T-cell (primary cell): ENCODE measurements around the gene CCNE1. TPM values are rescaled to one million over a fixed set of nuclear protein-coding genes. Genes with fewer than 3 reads are reported as not detected.
"Not testable (repeated sequence)": the region's sequence is repeated elsewhere in the genome, so short reads cannot be mapped to it uniquely, and the experiment has no call there.

Experiments used
- ATAC-seq, 4 experiments: fragments of 200-7000 bp in 3 of 4; fragments of 150-1000 bp in 1 of 4; cut with Tn5 transposase; replicated peaks in 1 of 4; 1 replicate in 3 of 4; 2 replicates in 1 of 4; pipeline ENCODE4 v1.10.0; 2021; ENCODE audit warnings: moderate library complexity in 3 of 4, mild to moderate bottlenecking in 2 of 4, moderate number of reproducible peaks in 1 of 4
- CTCF ChIA-PET, 2 donors: fragments of 300-600 bp; sonication (Branson Sonifier 250); formaldehyde crosslinking; loops; one replicate each; lab custom pipeline; 2022; ENCODE audit warnings: antibody characterized with exemption in 2 of 2; lab: Charles Lee
- POLR2A ChIA-PET, 2 donors: fragments of 300-600 bp; sonication (Branson Sonifier 250); formaldehyde crosslinking; loops; one replicate each; lab custom pipeline; 2022; ENCODE audit warnings: antibody characterized with exemption in 2 of 2; lab: Charles Lee
- DNase-seq, 35 experiments: peaks; one replicate each; pipeline versions ENCODE4 v3.0.0 to v3.0.0-alpha.2; 2013 to 2023
- H3K27ac ChIP-seq: one replicate; pipeline ENCODE4 v1.5.1; 2013; ENCODE audit warnings: low read length
- H3K27me3 ChIP-seq, 2 experiments: replicated peaks in 1 of 2; 1 replicate in 1 of 2; 2 replicates in 1 of 2; pipeline versions ENCODE4 v1.6.1 to v1.7.0; 2013; ENCODE audit warnings: low read length in 1 of 2, mixed read lengths in 1 of 2; ENCODE audit not compliant: control insufficient read depth in 2 of 2, insufficient read depth in 2 of 2; ENCODE audit errors: extremely low read depth in 1 of 2
- H3K36me3 ChIP-seq, 2 donors: 1 replicate in 1 of 2; 2 replicates in 1 of 2; pipeline versions ENCODE4 v1.6.1 to v1.7.0; 2013; ENCODE audit warnings: low read length in 1 of 2; ENCODE audit not compliant: control insufficient read depth in 2 of 2, insufficient read depth in 1 of 2; ENCODE audit errors: extremely low read depth in 1 of 2
- H3K4me1 ChIP-seq, 2 experiments: 1 replicate in 1 of 2; 2 replicates in 1 of 2; pipeline versions ENCODE4 v1.6.1 to v1.7.0; 2013; ENCODE audit warnings: low read length in 2 of 2, mixed read lengths in 1 of 2; ENCODE audit not compliant: insufficient read depth in 2 of 2, control insufficient read depth in 1 of 2; ENCODE audit errors: extremely low read depth in 1 of 2
- H3K4me3 ChIP-seq, 2 donors: 1 replicate in 1 of 2; 2 replicates in 1 of 2; pipeline versions ENCODE4 v1.5.1 to v1.7.0; 2013; ENCODE audit warnings: mild to moderate bottlenecking in 2 of 2, low read length in 1 of 2, moderate library complexity in 1 of 2; ENCODE audit not compliant: control insufficient read depth in 1 of 2; ENCODE audit errors: extremely low read depth in 1 of 2
- H3K9me3 ChIP-seq: 2 replicates; pipeline ENCODE4 v1.7.0; 2013
- H3K27ac Mint-ChIP-seq, 2 donors: one replicate each; pipeline ENCODE4 v1.8.0; 2020 to 2021; ENCODE audit warnings: mild to moderate bottlenecking in 2 of 2, mixed read lengths in 2 of 2
- H3K27me3 Mint-ChIP-seq, 2 donors: one replicate each; pipeline ENCODE4 v1.8.0; 2021 to 2022; ENCODE audit warnings: mixed read lengths in 2 of 2
- H3K36me3 Mint-ChIP-seq: one replicate; pipeline ENCODE4 v1.8.0; 2021; ENCODE audit warnings: mixed read lengths
- H3K4me1 Mint-ChIP-seq, 3 donors: one replicate each; pipeline ENCODE4 v1.8.0; 2020 to 2022; ENCODE audit warnings: mixed read lengths in 3 of 3, mild to moderate bottlenecking in 1 of 3
- H3K4me3 Mint-ChIP-seq, 3 donors: one replicate each; pipeline ENCODE4 v1.8.0; 2020 to 2022; ENCODE audit warnings: mild to moderate bottlenecking in 3 of 3, mixed read lengths in 3 of 3, moderate library complexity in 3 of 3
- H3K9me3 Mint-ChIP-seq, 3 donors: one replicate each; pipeline ENCODE4 v1.8.0; 2020 to 2022; ENCODE audit warnings: mixed read lengths in 3 of 3
- WGBS: methylation state at CpG from one replicate; pipeline ENCODE4 v1.1.5; 2013; ENCODE audit warnings: missing lambda C conversion rate; ENCODE audit not compliant: insufficient coverage; 5-methylcytosine and 5-hydroxymethylcytosine counted together
- total RNA-seq, 35 experiments: library from RNA in 6 of 35; stranded (reverse) in 6 of 35; fragments of 120-200 nt in 1 of 35; gene quantifications; one replicate each; pipeline versions ENCODE4 v1.2.1 to v1.2.4 and lab custom pipeline; 2013 to 2026

The CCNE1 gene
- total RNA-seq, 5 donors from 2014 or later (not counting 1 experiment from before 2014, with no cell fraction given): 4.1 to 10.1 (median 6.0) TPM

DNA sequence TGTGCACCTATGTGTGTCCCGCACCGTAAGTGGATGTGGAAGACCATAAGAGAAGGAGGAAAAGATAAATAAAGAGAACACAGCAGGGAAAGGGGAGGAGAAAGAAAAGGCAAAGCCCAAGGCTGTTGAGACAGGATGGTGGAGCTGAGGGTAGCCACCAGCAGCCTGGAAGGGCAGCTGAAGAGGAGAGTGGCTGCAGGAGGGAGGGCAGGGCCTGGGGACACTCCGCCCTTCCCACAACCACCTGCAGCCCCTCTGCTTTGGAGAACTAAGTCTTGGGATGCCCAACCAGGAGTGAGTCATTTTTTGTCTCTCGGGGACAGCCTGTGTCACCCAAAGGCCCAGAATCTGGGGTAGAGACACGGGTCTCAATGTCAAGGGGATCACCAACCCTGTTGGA is 26.4 kb upstream of the CCNE1 start:
- POLR2A ChIA-PET: no interaction called here
- Histone ChIP-seq H3K27me3 (no peaks in the 10 kb centered on the region), H3K4me1 (no peaks in the 10 kb centered on the region), H3K36me3 (no peaks in the 10 kb centered on the region), H3K4me3 (no peak overlapping the region), H3K9me3 (no peaks in the 10 kb centered on the region), H3K27ac (no peak overlapping the region)
- Mint-ChIP-seq H3K27me3 (no peaks in the 10 kb centered on the region), H3K4me1 (peaks cover 0 to under 1% (median 0%) of the 10 kb centered on the region in 3 donors), H3K27ac (no peak overlapping the region), H3K36me3 (no peaks in the 10 kb centered on the region), H3K9me3 (no peaks in the 10 kb centered on the region), H3K4me3 (no peak overlapping the region)
- CTCF ChIA-PET: interaction anchor here in 1 of 2 donors (1.1 kb wide), 2 partner anchors 73 to 89 kb away, joined by 4 to 7 read pairs; no protein-coding TSS in a partner anchor
- DNase-seq (no peak), ATAC-seq (no peak)
- 95% methylated on average over 4 of the region's 5 CpGs for WGBS

DNA sequence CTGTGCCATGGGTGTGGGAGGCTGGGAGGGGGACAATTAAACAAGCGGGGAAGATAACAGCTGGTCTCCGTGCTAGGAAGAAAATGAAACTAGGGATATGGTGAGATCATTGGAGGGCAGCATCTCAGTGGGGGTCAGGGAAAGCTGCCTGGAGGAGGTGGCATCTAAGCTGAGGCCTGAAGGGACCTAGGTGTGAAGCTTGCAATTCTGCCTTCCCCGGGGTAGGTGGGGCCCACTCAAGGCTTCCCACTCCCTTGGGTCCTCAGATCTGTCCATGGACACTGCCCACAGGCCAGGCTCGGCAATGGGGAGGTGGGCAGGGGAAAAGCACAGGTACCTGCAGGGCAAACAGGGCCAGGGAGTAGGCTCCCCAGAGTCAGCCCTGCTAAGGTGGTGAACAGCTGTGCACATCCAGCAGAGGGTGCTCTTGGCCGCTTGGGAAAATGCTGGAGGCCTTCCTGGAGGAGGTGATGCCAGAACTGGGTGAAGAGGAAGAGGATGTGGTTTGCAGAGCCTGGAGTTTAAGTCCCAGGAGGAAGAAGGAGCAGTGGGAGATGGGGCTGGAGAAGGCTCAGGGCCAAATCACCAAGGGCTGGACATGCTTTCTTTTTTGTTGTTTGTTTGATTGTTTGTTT is 25.7 kb upstream of the CCNE1 start:
- Mint-ChIP-seq H3K36me3 (no peaks in the 10 kb centered on the region), H3K9me3 (no peaks in the 10 kb centered on the region), H3K27ac (no peak overlapping the region), H3K27me3 (no peaks in the 10 kb centered on the region), H3K4me3 (no peak overlapping the region), H3K4me1 (no peaks in the 10 kb centered on the region)
- WGBS: 83% methylated on average over 5 of the region's 5 CpGs
- ATAC-seq (no peak), DNase-seq (peak in 1 of 35 experiments; percentile 16)
- ChIA-PET CTCF (interaction anchor here in 1 of 2 donors (0.6 to 1.1 kb wide), 3 partner anchors 62 to 88 kb away, joined by 3 to 7 read pairs (median 4); no protein-coding TSS in a partner anchor), POLR2A (no interaction called here)
- no peaks in the 10 kb centered on the region for H3K36me3 ChIP-seq
- H3K9me3 ChIP-seq: no peaks in the 10 kb centered on the region
- peaks cover 0 to 1% of the 10 kb centered on the region in 2 experiments for H3K27me3 ChIP-seq
- H3K27ac ChIP-seq: no peak overlapping the region
- no peaks in the 10 kb centered on the region for H3K4me1 ChIP-seq
- no peak overlapping the region for H3K4me3 ChIP-seq

DNA sequence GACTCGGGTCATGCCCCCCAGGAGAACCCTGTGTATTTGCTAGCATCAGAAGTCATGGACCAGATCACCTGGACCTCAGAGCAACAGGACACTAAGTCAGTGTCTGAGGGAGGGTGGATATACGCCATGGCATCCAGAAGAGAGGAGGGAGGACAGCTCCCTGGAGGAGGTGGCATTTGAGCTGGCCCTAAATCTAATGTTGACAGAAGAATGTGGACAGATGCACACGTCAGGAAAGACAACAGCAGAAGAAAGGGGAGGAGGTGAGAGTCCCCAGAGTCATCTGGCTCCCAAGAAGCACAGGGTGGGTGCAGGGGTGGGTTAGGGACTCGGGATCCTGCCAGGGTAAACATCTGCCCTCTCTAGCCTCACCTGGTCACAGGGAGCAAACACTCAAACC is 24.5 kb upstream of the CCNE1 start:
- Histone ChIP-seq H3K4me3 (no peak overlapping the region), H3K27me3 (peaks cover 0 to 6% of the 10 kb centered on the region in 2 experiments), H3K27ac (no peak overlapping the region), H3K4me1 (no peaks in the 10 kb centered on the region), H3K9me3 (no peaks in the 10 kb centered on the region), H3K36me3 (no peaks in the 10 kb centered on the region)
- ATAC-seq (no peak), DNase-seq (no peak)
- ChIA-PET CTCF (interaction anchor here in 1 of 2 donors (0.5 kb wide), 1 partner anchor 114 kb away, joined by 3 read pairs; no protein-coding TSS in a partner anchor), POLR2A (no interaction called here)
- Mint-ChIP-seq H3K27me3 (no peaks in the 10 kb centered on the region), H3K4me1 (no peaks in the 10 kb centered on the region), H3K36me3 (no peaks in the 10 kb centered on the region), H3K27ac (no peak overlapping the region), H3K9me3 (no peaks in the 10 kb centered on the region), H3K4me3 (no peak overlapping the region)
- WGBS: 63% methylated on average over 1 of the region's 4 CpGs

DNA sequence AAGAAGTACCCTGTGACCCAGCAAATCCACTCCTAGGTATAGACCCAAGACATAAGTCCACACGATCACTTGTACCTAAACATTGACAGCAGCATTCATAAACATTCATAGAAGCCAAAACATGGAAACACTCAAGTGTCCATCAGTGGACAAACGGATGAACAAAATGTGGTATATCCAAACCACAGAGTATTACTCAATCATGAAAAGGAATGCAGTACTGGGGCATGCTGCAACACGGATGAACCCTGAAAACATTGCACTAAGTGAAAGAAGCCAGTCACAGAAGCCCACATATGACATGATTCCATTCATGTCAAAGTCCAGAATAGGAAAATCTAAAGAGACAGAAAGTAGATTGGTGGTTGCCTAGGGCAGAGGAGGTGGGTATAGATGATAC is 22.8 kb upstream of the CCNE1 start:
- ATAC-seq: no peak
- Histone ChIP-seq H3K27me3 (peaks cover 0 to 6% of the 10 kb centered on the region in 2 experiments), H3K9me3 (no peaks in the 10 kb centered on the region), H3K27ac (no peak overlapping the region), H3K4me3 (no peak overlapping the region), H3K4me1 (no peaks in the 10 kb centered on the region), H3K36me3 (no peaks in the 10 kb centered on the region)
- H3K9me3 Mint-ChIP-seq: no peaks in the 10 kb centered on the region
- H3K27me3 Mint-ChIP-seq: no peaks in the 10 kb centered on the region
- ChIA-PET POLR2A (no interaction called here), CTCF (no interaction called here)
- 92% methylated on average over 2 of the region's 3 CpGs for WGBS
- no peaks in the 10 kb centered on the region for H3K4me1 Mint-ChIP-seq
- no peak overlapping the region for H3K27ac Mint-ChIP-seq
- DNase-seq: no peak
- no peak overlapping the region for H3K4me3 Mint-ChIP-seq
- no peaks in the 10 kb centered on the region for H3K36me3 Mint-ChIP-seq

DNA sequence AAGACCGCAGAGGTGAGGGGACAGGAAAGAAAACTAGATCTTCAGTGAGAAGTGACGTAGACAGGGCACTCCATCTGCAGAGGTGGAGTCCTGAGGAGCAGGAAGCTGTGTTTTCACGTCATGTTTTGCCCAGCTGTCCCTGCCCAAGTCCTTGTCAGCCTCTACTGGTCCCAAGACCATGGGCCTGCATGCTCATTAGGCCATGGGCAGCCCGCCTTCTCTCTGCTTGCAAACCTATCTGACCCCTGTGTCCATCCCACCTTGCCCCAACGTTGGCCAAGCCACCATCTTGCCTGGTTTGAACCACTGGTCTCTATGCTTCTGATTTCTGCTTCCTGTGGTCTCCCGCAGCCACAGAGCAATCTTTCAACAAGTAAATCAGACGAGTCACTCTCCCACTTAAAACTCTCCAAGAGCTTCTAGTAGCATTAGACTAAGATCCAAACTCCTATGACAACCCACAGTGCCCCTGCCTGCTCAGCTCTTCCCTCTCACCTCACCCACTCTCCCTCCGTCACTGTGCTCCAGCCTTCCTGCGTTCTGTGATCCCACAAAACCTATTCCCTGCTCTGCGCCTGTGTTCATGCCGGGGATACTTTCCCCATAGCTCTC is 18.6 kb upstream of the CCNE1 start:
- no peak for ATAC-seq
- no peak overlapping the region for H3K27ac Mint-ChIP-seq
- no peaks in the 10 kb centered on the region for H3K9me3 Mint-ChIP-seq
- no peaks in the 10 kb centered on the region for H3K36me3 Mint-ChIP-seq
- H3K4me3 Mint-ChIP-seq: no peak overlapping the region
- Histone ChIP-seq H3K27me3 (peaks cover 0 to 6% of the 10 kb centered on the region in 2 experiments), H3K4me3 (no peak overlapping the region), H3K9me3 (no peaks in the 10 kb centered on the region), H3K36me3 (no peaks in the 10 kb centered on the region), H3K27ac (no peak overlapping the region), H3K4me1 (no peaks in the 10 kb centered on the region)
- no peaks in the 10 kb centered on the region for H3K27me3 Mint-ChIP-seq
- ChIA-PET POLR2A (no interaction called here), CTCF (interaction anchor here in 1 of 2 donors (0.6 kb wide), 1 partner anchor 58 kb away, joined by 3 read pairs; no protein-coding TSS in a partner anchor)
- 72% methylated on average over 10 of the region's 11 CpGs for WGBS
- DNase-seq: no peak
- peaks cover 0 to 8% (median 2%) of the 10 kb centered on the region in 3 donors for H3K4me1 Mint-ChIP-seq

DNA sequence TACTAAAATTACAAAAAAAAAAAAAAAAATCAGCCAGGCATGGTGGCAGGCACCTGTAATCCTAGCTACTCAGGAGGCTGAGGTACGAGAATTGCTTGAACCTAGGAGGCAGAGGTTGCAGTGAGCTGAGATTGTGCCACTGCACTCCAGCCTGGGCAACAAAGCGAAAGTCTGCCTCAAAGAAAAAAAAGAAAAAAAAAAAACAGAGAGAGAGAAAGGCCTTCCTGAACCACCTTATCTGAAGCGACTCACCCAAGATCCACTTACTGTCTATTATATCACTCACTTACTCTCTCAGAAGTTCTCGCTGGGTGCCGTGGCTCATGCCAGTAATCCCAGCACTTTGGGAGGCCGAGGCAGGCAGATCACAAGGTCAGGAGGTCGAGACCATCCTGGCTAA is 17.3 kb upstream of the CCNE1 start:
- H3K27ac ChIP-seq, POLR2A ChIA-PET, ATAC-seq, H3K9me3 Mint-ChIP-seq, H3K27ac Mint-ChIP-seq, H3K36me3 ChIP-seq, H3K4me1 ChIP-seq, DNase-seq, H3K4me3 Mint-ChIP-seq, H3K9me3 ChIP-seq, H3K36me3 Mint-ChIP-seq, H3K27me3 Mint-ChIP-seq, H3K4me1 Mint-ChIP-seq, H3K27me3 ChIP-seq, H3K4me3 ChIP-seq: not testable (repeated sequence)
- 86% methylated on average over 2 of the region's 7 CpGs for WGBS
- CTCF ChIA-PET: interaction anchor here in 1 of 2 donors (0.7 to 1.1 kb wide), 3 partner anchors 35 to 64 kb away, joined by 3 to 8 read pairs (median 5); no protein-coding TSS in a partner anchor
